Kidney capillary endothelial cell (primary cell): ENCODE data around the gene HSP90AB1.

Experiments used
- DNase-seq: peaks from one replicate; pipeline ENCODE4 v3.0.0-alpha.2; 2018; ENCODE audit warnings: low spot score

HSP90AB1 gene

DNA sequence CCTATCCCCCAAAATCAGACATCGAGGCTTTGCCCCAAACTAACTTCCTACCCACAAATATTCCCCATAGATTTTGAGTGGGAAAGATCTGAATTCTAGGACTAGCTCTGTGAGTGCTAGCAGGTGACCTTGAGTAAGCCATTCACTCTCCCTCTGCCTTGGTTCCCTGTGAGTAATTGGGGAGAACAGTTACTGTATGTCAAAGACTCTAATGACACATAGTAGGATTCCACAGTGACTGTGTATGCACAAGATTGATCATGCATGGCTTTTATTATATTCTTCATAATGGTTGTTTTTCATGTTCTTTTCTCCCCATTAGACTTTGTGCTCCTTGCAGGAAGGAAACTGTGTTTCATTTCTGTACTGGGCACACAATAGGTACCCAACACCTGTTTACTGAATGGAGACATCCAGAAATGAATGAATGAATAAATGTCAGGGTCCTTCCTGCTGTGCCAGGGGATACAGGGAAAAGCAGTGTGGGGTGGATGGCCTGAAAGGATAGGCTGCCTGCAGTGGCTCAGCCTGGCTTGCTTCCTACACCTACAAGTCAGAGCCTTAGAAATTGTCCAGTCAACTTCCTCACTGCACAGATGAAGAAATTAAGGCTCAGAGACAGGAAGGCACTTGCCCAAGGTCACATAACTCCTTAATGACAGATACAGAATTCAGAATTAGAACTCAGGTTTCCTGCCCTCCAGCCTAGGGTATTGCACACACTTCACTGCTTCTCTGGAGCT lies 22.4 kb downstream of the HSP90AB1 start:
- peak; percentile 59 for DNase-seq

DNA sequence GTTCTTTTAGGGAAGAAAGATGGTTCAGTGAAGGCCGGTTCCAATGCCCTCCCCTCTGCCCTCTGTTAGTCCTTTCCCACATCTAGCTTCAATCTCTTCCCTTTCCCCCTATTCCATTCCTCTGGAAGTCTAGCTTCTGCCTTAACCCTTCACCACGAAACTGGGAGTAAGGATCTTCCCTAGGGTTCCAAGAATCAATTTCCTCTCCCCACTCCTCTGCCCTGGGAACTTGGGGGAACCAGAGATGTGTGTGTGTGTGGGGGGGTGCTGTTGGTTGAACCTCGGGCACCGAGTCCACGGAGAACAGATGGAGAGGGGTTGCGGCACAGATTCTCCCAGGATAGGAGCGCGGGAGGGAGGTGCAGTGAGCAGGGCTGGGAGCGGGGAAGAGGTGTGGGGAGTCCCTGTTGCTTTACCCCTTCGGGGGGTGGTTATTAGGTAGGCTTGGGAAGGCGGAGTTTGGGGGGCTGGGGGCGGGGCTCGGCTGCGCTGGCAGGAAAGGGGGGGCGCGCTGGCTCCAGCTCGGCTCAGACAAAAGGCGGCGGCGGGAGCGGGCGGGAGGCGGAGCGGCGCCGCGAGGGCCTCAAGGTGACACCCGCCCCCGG lies 23.1 kb downstream of the HSP90AB1 start, which contains the start of gene TMEM151B:
Gene TMEM151B (plus strand): TSS at position 530 of the 605 bp plus-strand sequence. CDS start 293 bp downstream, outside the sequence.
- DNase-seq = no peak

DNA sequence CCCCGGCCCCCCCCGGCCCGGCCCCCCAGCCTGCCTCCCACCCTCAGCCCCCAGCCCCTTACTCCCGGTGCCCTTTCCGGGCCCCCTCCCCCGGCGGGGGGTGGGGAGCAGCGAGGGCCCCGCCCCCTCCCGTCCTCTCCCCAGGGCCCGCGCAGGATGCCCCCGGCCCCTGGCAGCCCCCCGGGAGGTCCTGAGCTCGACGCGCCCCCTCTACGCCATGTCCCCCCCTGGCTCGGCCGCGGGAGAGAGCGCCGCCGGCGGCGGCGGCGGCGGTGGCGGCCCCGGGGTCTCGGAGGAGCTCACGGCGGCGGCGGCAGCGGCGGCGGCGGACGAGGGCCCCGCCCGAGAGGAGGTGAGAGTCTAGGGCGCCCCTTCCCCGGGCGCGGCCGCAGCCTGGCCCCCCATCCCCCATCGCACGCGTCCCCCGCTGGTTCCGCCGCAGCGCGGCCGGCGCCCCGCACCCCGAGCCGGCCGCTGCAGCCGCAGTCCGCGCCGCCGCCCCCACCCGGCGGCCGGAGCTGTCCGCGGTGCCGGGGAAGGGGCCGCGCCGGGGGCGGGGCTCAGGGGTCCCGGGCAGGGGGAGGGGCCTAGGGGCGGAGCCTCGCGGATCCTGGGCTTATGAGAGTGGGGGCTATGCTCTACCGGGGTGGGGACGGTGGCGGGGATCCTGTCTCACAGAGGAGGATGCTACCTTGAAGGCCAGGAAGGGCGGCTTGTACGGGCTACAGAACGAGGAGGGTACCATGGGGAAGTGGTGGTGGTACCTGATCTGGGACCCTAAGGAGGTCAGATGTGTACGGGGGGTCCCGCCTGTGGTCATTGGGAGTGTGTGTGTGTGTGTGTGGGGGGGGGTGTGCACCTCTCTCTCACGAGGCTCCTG lies 23.9 kb downstream of the HSP90AB1 start:
- no peak for DNase-seq

DNA sequence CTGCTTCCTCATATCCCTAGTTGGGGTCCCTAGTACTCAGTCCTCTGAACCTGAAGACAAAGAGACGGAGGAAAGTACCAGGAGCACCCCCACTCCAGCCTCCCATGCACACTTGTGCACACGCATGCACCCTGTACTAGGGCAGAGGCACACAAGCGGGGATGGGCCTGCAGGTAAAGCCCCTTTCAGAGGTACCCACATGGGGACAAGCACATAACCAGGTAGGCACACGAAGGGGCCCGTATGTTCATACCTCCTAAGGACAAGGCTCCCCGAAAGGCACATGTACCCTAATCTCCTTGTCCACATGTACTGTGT lies 24.5 kb downstream of the HSP90AB1 start:
- DNase-seq = no peak

DNA sequence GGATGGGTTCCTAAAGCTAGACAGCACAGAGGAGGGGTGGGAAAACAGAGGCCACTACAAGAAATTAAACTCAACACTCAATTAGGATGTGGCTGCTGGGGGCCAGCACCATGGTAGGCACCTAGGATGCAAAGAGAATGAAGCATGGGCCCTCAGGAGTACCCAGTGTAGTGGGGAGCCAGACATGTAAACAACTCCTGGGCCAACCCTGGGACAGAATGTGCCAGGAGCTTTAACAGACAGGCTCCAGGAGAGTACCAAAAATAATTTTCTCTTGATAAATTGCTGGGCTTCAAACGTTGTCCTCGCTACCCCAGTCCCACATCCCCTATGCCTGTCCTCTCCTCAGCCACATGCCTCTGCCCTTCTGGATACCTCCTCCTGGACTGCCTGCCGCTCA lies 25.0 kb downstream of the HSP90AB1 start:
- DNase-seq = no peak

DNA sequence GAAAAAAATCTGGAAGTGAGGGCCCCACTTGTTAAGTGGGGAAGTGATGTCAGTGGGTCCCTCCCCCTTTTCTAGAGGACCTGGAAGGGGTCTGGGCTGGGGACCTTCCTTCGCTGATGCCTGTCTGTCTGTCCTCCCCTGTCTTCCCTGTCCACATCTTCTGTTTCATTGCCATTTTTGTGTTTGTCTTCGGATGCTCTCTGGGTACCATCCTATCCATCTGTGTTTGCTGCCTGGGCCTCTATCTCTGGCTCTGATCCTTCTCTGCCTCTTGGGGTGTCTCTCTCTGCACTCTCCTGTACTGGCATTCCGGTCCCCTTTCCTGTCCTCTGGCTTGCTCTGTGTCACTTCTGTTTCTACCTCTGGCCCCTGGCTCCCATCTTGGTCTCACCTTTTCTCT lies 25.6 kb downstream of the HSP90AB1 start:
- no peak for DNase-seq

DNA sequence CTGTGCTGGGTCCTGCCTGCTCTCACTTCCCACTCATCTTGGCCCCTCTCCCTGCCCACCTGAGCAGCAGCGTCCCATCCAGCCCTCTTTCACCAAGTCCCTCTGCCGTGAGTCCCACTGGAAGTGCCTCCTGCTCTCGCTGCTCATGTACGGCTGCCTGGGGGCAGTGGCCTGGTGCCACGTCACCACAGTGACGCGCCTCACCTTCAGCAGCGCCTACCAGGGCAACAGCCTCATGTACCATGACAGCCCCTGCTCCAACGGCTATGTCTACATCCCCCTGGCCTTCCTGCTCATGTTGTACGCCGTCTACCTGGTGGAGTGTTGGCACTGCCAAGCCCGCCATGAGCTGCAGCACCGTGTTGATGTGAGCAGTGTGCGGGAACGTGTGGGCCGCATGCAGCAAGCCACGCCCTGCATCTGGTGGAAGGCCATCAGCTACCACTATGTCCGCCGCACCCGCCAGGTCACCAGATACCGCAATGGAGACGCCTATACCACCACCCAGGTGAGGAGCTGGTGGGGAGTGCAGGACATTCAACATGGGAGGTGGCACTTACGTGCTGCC lies 26.2 kb downstream of the HSP90AB1 start:
- DNase-seq = no peak

DNA sequence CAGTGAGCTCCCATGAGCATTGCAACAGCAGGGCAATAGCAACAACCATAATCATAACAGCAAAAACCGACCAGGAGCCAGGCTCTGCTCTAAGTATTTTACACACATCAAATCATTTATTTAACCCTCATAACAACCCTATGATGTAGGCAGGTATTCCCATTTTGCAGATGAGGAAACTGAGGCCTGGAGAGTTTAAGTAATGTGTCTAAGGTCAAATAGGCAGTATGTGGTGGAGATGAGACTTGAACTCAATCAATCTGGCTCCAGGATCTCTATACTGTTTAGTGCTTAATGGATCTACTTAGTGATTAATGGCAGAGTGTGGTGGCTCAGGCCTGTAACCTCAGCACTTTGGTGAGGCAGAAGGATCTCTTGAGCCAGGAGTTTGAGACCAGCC lies 26.7 kb downstream of the HSP90AB1 start:
- DNase-seq = no peak

DNA sequence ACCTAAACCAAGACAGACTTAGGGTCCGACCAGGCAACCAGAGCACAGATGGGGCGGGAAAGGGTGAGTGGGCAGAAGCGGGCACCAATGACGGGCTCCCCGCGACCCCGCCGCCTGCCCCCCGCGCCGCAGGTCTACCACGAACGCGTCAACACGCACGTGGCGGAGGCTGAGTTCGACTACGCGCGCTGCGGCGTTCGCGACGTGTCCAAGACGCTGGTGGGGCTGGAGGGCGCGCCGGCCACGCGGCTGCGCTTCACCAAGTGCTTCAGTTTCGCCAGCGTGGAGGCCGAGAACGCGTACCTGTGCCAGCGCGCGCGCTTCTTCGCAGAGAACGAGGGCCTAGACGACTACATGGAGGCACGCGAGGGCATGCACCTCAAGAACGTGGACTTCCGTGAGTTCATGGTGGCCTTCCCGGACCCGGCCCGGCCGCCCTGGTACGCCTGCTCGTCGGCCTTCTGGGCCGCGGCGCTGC lies 28.4 kb downstream of the HSP90AB1 start:
- no peak for DNase-seq

DNA sequence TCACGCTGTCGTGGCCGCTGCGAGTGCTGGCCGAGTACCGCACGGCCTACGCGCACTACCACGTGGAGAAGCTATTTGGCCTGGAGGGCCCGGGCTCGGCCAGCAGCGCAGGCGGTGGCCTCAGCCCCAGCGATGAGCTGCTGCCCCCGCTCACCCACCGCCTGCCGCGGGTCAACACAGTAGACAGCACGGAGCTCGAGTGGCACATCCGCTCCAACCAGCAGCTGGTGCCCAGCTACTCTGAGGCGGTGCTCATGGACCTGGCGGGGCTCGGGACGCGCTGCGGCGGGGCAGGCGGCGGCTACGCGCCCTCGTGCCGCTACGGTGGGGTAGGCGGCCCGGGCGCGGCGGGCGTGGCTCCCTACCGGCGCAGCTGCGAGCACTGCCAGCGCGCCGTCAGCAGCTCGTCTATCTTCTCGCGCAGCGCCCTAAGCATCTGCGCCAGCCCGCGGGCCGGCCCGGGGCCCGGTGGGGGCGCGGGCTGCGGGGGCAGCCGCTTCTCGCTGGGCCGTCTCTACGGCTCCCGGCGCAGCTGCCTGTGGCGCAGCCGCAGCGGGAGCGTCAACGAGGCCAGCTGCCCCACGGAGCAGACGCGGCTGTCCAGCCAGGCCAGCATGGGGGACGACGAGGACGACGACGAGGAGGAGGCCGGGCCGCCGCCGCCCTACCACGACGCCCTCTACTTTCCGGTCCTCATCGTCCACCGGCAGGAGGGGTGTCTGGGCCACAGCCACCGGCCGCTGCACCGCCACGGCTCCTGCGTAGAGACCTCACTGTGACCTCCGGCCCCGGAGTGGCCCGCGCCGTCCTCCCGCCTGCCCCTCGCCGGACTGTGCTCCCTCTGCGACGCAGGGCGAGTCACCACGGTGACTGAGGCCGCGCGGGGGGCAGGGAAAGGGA lies 29.1 kb downstream of the HSP90AB1 start:
- no peak for DNase-seq

DNA sequence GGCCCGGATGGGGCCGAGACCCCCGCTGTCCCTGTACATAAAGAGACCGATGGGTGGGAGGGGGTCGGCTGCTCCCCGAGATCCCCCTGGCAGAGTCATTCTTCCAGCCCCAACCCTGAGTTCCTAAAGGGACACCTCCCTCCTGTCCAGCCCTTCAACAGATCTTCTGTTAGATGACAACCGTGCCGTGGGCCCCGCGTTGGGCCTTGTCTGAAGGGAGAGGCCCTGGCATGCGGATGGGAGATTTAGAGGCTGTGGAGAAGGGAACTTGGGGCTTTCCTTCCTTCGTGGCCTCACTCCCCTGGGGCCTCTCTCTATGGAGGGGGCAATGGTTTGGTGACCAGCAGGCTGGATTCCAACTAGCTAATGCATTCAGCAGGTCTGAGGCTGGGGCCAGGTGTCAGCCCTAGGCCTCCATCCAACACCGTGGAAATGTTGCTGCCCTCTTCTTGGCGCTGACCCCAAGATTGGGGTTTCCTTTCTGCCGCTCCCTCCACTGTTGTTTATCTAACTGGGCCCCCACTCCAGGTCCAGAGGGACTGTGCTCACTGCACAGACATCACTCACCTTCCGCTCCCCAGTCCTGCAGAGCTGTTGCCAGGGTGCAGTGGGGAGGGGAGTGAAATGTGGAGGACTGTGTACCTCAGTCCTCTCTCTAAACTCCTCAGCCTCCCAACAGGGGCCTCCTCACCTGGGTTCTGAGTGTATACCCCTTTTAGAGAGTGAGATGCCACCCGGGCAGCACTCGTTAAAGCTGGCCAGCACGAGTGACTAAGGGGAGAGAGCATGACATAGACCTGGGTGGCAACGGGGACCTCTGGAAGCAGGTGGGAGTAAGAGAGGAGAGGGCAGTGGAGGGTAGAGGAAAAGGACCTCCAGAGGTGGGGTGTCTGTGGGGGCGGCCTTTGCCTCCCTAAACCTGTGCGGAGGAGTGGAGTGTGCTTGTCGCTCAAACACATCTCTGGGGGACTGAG lies 30.1 kb downstream of the HSP90AB1 start:
- no peak for DNase-seq

DNA sequence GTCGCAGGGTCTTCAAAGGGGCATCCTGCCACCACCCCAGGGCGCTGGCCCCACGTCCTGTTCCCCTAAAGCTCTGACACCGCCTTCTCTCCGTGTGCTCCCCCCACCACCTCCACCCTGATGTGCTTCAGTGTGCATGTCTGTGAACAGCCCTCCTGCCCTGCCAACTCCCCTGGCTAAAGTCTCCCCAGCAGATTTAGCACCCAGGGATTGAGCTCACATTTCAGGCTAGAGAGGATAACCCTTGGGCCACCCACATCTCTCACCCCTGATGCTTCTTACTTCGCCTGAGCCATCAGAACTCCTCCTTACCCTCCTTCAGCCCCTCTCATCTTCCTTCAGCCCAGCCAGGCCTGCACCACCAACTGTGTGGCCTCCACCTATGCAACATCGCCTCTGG lies 30.9 kb downstream of the HSP90AB1 start:
- no peak for DNase-seq

DNA sequence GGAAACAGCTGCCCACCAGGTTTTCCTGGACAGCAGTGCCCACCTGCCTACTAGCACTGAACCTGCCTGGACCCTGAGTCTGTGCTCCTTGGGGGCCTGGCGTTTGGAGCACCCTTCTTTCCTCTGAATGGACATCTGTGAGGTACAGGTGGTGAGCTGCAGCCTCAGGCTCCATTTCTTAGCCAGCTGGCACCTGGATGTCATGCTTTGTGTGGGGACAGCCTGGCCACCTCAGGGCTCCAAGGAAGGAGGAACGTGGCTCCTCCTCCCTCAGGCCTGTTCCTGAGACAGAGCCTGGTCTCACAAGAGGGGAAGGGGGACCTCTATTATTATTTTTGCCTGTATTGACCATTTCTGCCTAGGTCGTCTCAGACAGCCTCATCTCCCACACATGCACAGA lies 31.4 kb downstream of the HSP90AB1 start:
- no peak for DNase-seq

DNA sequence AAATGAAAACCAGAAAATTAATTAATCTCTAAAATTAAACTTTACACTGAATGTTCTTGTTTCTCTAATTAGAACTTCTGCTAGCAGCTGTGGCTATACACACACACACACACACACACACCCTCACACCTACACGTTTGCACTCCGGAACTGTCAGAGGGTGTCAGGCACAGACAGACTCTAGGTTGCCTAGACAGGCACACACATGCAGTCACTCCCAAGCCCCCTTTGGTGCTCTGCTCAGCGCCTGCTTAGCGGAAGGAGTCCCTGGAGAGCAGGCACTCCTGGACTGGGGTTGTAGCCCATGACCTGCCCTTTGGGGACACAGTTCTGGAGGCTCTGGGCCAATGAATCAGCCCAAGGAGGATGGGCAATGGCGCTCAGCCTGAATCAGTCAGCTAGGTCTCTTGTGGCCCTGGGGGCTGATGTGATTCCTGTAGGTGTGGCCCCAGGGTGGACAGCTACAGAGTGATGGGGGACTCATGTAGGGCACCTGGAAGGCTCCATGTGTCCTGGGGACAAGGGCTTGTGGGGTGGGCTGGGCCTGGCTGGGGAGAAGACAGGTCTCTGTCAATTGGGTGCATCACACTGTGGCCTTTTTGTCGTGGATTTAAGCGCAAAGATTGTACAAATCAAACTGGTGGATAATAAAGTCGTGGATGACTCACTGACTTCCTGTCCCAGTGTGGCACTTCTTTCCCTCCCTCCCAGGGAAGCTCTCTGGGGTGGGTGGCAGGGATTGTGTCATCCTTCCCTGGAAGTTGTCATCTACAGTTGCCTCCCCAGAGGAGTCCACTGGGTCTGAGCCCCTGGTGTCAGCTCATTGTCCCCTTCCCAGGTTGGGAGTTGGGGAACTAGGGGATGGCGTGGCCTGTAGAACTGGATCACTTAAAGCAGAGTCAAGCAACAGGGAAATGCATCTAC lies 32.1 kb downstream of the HSP90AB1 start:
- DNase-seq = no peak

DNA sequence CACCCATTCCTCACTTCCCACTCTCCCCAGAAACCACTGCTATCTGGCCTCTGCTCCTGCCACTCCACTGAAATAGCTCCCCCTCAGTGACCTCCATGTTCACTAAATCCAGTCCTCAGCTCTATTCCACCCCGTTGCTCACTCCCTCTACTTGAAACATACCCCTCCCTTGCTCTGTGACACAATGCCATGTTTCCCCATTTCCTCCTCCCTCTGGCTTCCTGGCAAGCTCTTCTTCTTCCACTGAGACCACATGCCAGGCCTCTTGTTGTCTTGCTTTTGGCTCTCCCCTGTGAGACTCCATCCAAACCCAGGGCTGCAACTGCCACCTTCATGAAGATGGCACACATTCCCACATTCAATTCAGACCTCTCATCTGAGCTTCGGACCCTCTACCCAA lies 37.2 kb downstream of the HSP90AB1 start:
- DNase-seq = no peak

DNA sequence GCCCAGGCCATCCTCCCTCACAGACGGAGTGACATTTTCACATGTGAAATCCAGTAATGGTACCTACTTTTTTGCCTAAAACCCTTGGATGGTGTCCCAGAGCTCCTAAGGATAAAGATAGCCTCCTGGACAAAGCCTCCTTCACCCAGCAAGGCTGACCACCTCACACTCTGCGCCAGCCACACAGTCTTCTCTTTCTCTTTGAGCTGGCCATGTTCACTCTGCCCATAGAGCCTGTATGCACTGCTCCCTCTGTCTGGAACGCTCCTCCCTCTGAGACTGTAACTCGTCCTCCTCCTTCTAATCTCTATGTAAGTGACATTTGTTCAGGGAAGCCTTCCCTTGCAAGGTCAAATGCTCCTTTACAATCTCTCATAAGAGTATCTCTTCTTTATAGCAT lies 38.0 kb downstream of the HSP90AB1 start:
- DNase-seq = no peak

DNA sequence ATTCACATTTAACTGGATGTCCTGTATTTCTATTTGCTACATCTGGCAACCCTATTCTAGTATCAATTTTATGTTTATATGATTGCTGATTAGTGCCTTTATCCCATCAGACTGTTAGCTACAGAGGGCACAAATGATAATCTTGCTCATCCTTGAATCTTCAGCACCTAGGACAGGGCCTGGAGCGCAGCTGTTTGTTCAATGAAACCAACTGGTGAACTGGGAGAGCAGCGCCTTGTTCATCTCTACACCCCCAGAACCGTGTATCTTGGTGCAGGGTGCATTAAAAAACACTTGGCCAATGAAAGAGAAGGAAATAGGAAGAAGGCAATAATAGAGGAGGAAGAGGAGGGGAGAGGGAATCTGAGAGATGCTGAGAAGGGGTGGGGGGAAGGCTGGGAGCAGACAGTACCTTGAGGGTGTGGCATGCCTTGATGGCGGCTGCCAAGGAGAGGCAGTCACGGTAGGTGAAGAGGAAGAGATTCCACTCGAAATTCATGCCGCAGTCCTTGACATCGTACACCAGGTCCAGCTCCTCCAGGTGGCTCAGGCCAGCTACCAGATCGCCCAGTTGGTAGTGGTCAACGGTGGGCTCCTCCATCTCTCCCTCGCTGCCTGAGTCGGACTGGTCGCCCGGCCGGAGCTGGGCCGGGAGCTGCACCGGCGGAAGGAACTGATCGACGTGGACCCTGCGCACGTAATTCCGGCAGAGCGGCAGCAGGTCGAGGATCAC lies 38.8 kb downstream of the HSP90AB1 start:
- no peak for DNase-seq

DNA sequence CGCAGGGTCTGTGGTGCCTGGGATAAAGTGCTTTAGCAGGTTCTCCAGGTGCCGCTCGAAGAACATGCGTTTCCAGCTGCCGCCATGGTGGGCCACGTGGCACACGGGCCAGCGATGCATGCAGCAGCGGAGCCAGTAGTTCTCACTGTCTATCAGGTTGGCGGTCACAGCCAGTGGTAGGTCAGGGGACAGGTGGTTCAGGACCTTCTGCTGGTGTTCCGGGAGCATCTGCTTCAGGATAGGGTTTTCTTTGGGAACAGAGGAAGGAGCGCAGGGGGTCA lies 39.3 kb downstream of the HSP90AB1 start:
- no peak for DNase-seq

DNA sequence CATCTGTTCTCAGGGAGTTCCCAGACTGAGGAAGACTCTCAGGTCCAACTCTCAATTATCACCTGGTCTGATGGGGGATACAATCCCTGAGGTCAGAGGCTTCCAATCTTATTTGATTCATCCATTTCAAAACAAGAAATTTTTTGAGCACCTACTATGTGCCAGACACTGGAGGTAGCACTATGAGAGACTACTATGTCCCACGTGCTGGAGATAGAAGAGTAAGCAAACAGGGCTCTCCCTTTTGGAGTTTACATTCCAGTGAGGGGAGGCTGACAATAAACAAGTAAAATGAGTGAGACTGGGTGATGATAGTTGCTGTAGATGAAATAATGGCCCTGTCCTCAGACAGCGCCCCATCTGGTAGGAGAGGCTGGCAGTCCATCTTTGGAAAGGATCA lies 39.8 kb downstream of the HSP90AB1 start:
- DNase-seq = no peak
